HFFc6 (cell line): ENCODE results near the gene SLC22A4. TPM values are rescaled to one million over a fixed set of nuclear protein-coding genes. Genes with fewer than 3 reads are reported as not detected.

Experiments used
- DNase-seq: peaks from one replicate; pipeline ENCODE4 v3.0.0-alpha.2; 2018
- H3K27ac Mint-ChIP-seq: 2 replicates; pipeline ENCODE4 v1.8.0; 2020; ENCODE audit warnings: mild to moderate bottlenecking, mixed read lengths
- H3K27me3 Mint-ChIP-seq: 2 replicates; pipeline ENCODE4 v1.8.0; 2021; ENCODE audit warnings: mild to moderate bottlenecking, moderate library complexity, mixed read lengths; ENCODE audit not compliant: insufficient read depth
- H3K36me3 Mint-ChIP-seq: 2 replicates; pipeline ENCODE4 v1.8.0; 2021; ENCODE audit warnings: low read depth, mixed read lengths
- H3K4me1 Mint-ChIP-seq: 2 replicates; pipeline ENCODE4 v1.8.0; 2020; ENCODE audit warnings: low read depth, mixed read lengths
- H3K4me3 Mint-ChIP-seq: 2 replicates; pipeline ENCODE4 v1.8.0; 2020; ENCODE audit warnings: mild to moderate bottlenecking, moderate library complexity, mixed read lengths
- H3K9me3 Mint-ChIP-seq: 2 replicates; pipeline ENCODE4 v1.8.0; 2020; ENCODE audit warnings: mild to moderate bottlenecking, mixed read lengths
- CTCF ChIP-seq: fragments of 200-600 bp; sonication (generic); IDR thresholded peaks from 2 replicates; pipeline ENCODE4 v1.5.0; 2021; ENCODE audit warnings: antibody characterized with exemption, mild to moderate bottlenecking
- total RNA-seq, 6 experiments: library from RNA; stranded (reverse); fragmentation: NEBNext Ultra II Directional; extraction: Animal tissue kit (Norgen Biotek cat#: 25700); gene quantifications; 2 replicates in 1 of 6; 3 replicates in 5 of 6; pipeline ENCODE4 v1.2.3, GENCODE V29; 2021

SLC22A4 gene
- total RNA-seq, 6 experiments from 2014 or later = 10.8 to 12.6 (median 11.4) TPM

- Mint-ChIP-seq H3K27me3 (peaks cover 7% of the 10 kb centered on the region), H3K4me3 (no peak overlapping the region), H3K36me3 (no peaks in the 10 kb centered on the region), H3K27ac (no peak overlapping the region), H3K9me3 (no peaks in the 10 kb centered on the region), H3K4me1 (peaks cover 10% of the 10 kb centered on the region)
- TF ChIP-seq CTCF = no peak
- DNase-seq = no peak
Measured at GRCh38 chr5:132253008-132253441, 41.2 kb upstream of the SLC22A4 start.

- Mint-ChIP-seq H3K27ac (no peak overlapping the region), H3K9me3 (no peaks in the 10 kb centered on the region), H3K36me3 (no peaks in the 10 kb centered on the region), H3K4me1 (peaks cover 17% of the 10 kb centered on the region), H3K4me3 (no peak overlapping the region), H3K27me3 (peaks cover 7% of the 10 kb centered on the region)
- TF ChIP-seq CTCF = no peak
- DNase-seq = no peak
Measured at GRCh38 chr5:132253452-132254320, 40.5 kb upstream of the SLC22A4 start.

GRCh38 chr5:132254321-132254977, 39.7 kb upstream of the SLC22A4 start:
- no peak overlapping the region for H3K27ac Mint-ChIP-seq
- H3K4me3 Mint-ChIP-seq = no peak overlapping the region

GRCh38 chr5:132256086-132256782, 38.0 kb upstream of the SLC22A4 start:
- DNase-seq = no peak
- H3K27me3 Mint-ChIP-seq = peaks cover 7% of the 10 kb centered on the region
- H3K27ac Mint-ChIP-seq = peak overlapping the region; percentile 24
- no peak for TF ChIP-seq CTCF
- no peaks in the 10 kb centered on the region for H3K36me3 Mint-ChIP-seq
- H3K9me3 Mint-ChIP-seq = no peaks in the 10 kb centered on the region
- no peak overlapping the region for H3K4me3 Mint-ChIP-seq
- H3K4me1 Mint-ChIP-seq = peaks cover 36% of the 10 kb centered on the region

More at GRCh38 chr5:132254321-132254977, 39.7 kb upstream of the SLC22A4 start:
- DNase-seq = no peak
- no peaks in the 10 kb centered on the region for H3K9me3 Mint-ChIP-seq
- no peak for TF ChIP-seq CTCF
- peaks cover 25% of the 10 kb centered on the region for H3K4me1 Mint-ChIP-seq
- H3K27me3 Mint-ChIP-seq = peaks cover 7% of the 10 kb centered on the region
- no peaks in the 10 kb centered on the region for H3K36me3 Mint-ChIP-seq

GRCh38 chr5:132256783-132257130, 37.4 kb upstream of the SLC22A4 start:
- no peak for TF ChIP-seq CTCF
- no peaks in the 10 kb centered on the region for H3K9me3 Mint-ChIP-seq
- DNase-seq = no peak
- no peaks in the 10 kb centered on the region for H3K36me3 Mint-ChIP-seq
- H3K27ac Mint-ChIP-seq = peak overlapping the region; percentile 24
- peaks cover 34% of the 10 kb centered on the region for H3K4me1 Mint-ChIP-seq
- H3K27me3 Mint-ChIP-seq = peaks cover 7% of the 10 kb centered on the region
- no peak overlapping the region for H3K4me3 Mint-ChIP-seq
